Measurements from ENCODE around the gene TMEM88. TPM values are rescaled to one million over a fixed set of nuclear protein-coding genes. Genes with fewer than 3 reads are reported as not detected.

Gene TMEM88
- total RNA-seq, 1 experiment from 2014 or later = 11.3 TPM

- Histone ChIP-seq H3K23ac (ENCODE audit: insufficient read length, low read depth, low read length) (no peak overlapping the region), H2BK120ac (ENCODE audit: low read depth, low read length, poor library complexity, severe bottlenecking) (no peak overlapping the region), H3K4ac (ENCODE audit: low read depth, low read length) (no peak overlapping the region), H2AFZ (ENCODE audit: low read length) (no peak overlapping the region), H3K56ac (ENCODE audit: insufficient read length, low read depth, low read length) (no peak overlapping the region), H3K79me2 (ENCODE audit: insufficient read depth, low read length) (no peaks in the 10 kb centered on the region), H3K9ac (ENCODE audit: extremely low read depth, insufficient read length, low read length) (no peak overlapping the region), H3T11ph (ENCODE audit: low read length) (no peak overlapping the region), H4K8ac (replicated peaks; ENCODE audit: insufficient read length, low read depth, low read length) (no peak overlapping the region), H3K4me1 (ENCODE audit: insufficient read depth, low read length) (no peaks in the 10 kb centered on the region), H2BK12ac (ENCODE audit: insufficient read length, low read depth, low read length) (no peak overlapping the region), H4K5ac (ENCODE audit: insufficient read length, low read depth, low read length) (no peak overlapping the region), H4K20me1 (ENCODE audit: control insufficient read depth, insufficient read depth, insufficient read length) (no peaks in the 10 kb centered on the region), H2BK5ac (ENCODE audit: insufficient read length, low read length) (no peak overlapping the region), H3K18ac (ENCODE audit: insufficient read length, low read depth, low read length) (no peak overlapping the region), H3K14ac (ENCODE audit: insufficient read depth, low read length) (no peak overlapping the region), H3K9me3 (ENCODE audit: control insufficient read depth, low read depth, low read length) (no peaks in the 10 kb centered on the region), H3K27me3 (ENCODE audit: insufficient read depth, low read length) (no peaks in the 10 kb centered on the region; the same call in 1 of the 2 replicates), H3K4me2 (ENCODE audit: insufficient read depth, insufficient read length, low read length) (no peak overlapping the region), H3K27ac (ENCODE audit: insufficient read length, low read depth, low read length) (no peak overlapping the region), H3K23me2 (ENCODE audit: insufficient read length, low read depth, low read length, poor library complexity, severe bottlenecking) (no peaks in the 10 kb centered on the region), H2BK15ac (ENCODE audit: low read depth, low read length) (no peak overlapping the region), H4K91ac (ENCODE audit: insufficient read length, low read depth, low read length) (no peak overlapping the region), H2AK5ac (ENCODE audit: insufficient read length, low read length) (no peak overlapping the region), H3K79me1 (ENCODE audit: insufficient read depth, low read depth, low read length, poor library complexity, severe bottlenecking) (no peaks in the 10 kb centered on the region), H2BK20ac (ENCODE audit: low read depth, low read length, poor library complexity, severe bottlenecking) (no peak overlapping the region)
- Mint-ChIP-seq H3K27me3 (ENCODE audit: low read depth) (peaks cover 23% of the 10 kb centered on the region), H3K4me1 (peaks cover 9 to 10% of the 10 kb centered on the region in 2 experiments), H3K4me3 (no peak overlapping the region), H3K9me3 (no peaks in the 10 kb centered on the region; a peak in 1 of 5 replicates), H3K36me3 (ENCODE audit: insufficient read depth in 1 of 3, low read depth in 3 of 3) (no peaks in the 10 kb centered on the region), H3K27ac (no peak overlapping the region)
- DNase-seq = no peak
- TF ChIP-seq CTCF (conservative IDR thresholded peaks at IDR 0.05) = no peak
- WGBS (ENCODE audit: extremely low coverage, insufficient read length, low lambda C conversion rate) = no CpG with 5 or more reads among the region's 6 CpGs
Measured at GRCh38 chr17:7806587-7806986, 48.3 kb upstream of the TMEM88 start.
